Tibial nerve (tissue), 4 donors: ENCODE measurements around the gene CEP164. TPM values are rescaled to one million over a fixed set of nuclear protein-coding genes. Genes with fewer than 3 reads are reported as not detected.
A peak's percentile ranks its signal among the peaks of the same experiment; 100 is the strongest.

Source experiments
- DNase-seq, 2 donors: peaks; one replicate each; pipeline ENCODE4 v3.0.0-alpha.2; 2019; ENCODE audit warnings: low spot score in 2 of 2
- H3K27ac ChIP-seq, 4 donors: fragments of 200-600 bp; sonication (generic) in 3 of 4; one replicate each; pipeline ENCODE4 v1.5.1; 2017 to 2019; ENCODE audit warnings: mild to moderate bottlenecking in 1 of 4
- H3K27me3 ChIP-seq, 2 donors: fragments of 200-600 bp; sonication (generic) in 1 of 2; one replicate each; pipeline versions ENCODE4 v1.5.1 to v1.6.0; 2017 to 2019
- H3K36me3 ChIP-seq, 3 donors: fragments of 200-600 bp; sonication (generic); one replicate each; pipeline ENCODE4 v1.5.1; 2018 to 2019
- H3K4me1 ChIP-seq, 4 donors: fragments of 200-600 bp; sonication (generic) in 3 of 4; one replicate each; pipeline ENCODE4 v1.5.1; 2017 to 2019
- H3K4me3 ChIP-seq, 4 donors: fragments of 200-600 bp; sonication (generic) in 3 of 4; one replicate each; pipeline ENCODE4 v1.5.1; 2017 to 2019; ENCODE audit warnings: mild to moderate bottlenecking in 1 of 4, moderate library complexity in 1 of 4
- H3K9me3 ChIP-seq, 4 donors: fragments of 200-600 bp; sonication (generic) in 3 of 4; one replicate each; pipeline ENCODE4 v1.5.1; 2017 to 2019
- CTCF ChIP-seq, 5 experiments: fragments of 200-600 bp in 3 of 5; fragments of 450-650 bp in 2 of 5; sonication (generic) in 3 of 5; IDR thresholded peaks; one replicate each; pipeline ENCODE4 v1.5.1; 2016 to 2019; ENCODE audit warnings: antibody characterized with exemption in 5 of 5, mild to moderate bottlenecking in 3 of 5, moderate library complexity in 2 of 5
- EP300 ChIP-seq, 2 donors: sonication (generic); formaldehyde crosslinking; IDR thresholded peaks; one replicate each; pipeline ENCODE4 v1.6.1; 2017; ENCODE audit warnings: antibody characterized with exemption in 2 of 2, mild to moderate bottlenecking in 1 of 2
- POLR2A ChIP-seq, 2 donors: fragments of 450-650 bp; IDR thresholded peaks; one replicate each; pipeline ENCODE4 v1.6.1; 2017; ENCODE audit warnings: antibody characterized with exemption in 2 of 2, mild to moderate bottlenecking in 2 of 2, moderate library complexity in 2 of 2
- WGBS, 2 donors: methylation state at CpG; one replicate each; pipeline ENCODE4 v1.1.5; 2018; 5-methylcytosine and 5-hydroxymethylcytosine counted together
- total RNA-seq, 4 donors: library from RNA; depleted of rRNA; stranded (reverse); fragments of >200 nt; gene quantifications; one replicate each; pipeline ENCODE4 v1.1.0, GENCODE V29; 2016

CEP164 gene
- total RNA-seq, 4 donors from 2014 or later = 23.9 to 53.4 (median 39.4) TPM

DNA sequence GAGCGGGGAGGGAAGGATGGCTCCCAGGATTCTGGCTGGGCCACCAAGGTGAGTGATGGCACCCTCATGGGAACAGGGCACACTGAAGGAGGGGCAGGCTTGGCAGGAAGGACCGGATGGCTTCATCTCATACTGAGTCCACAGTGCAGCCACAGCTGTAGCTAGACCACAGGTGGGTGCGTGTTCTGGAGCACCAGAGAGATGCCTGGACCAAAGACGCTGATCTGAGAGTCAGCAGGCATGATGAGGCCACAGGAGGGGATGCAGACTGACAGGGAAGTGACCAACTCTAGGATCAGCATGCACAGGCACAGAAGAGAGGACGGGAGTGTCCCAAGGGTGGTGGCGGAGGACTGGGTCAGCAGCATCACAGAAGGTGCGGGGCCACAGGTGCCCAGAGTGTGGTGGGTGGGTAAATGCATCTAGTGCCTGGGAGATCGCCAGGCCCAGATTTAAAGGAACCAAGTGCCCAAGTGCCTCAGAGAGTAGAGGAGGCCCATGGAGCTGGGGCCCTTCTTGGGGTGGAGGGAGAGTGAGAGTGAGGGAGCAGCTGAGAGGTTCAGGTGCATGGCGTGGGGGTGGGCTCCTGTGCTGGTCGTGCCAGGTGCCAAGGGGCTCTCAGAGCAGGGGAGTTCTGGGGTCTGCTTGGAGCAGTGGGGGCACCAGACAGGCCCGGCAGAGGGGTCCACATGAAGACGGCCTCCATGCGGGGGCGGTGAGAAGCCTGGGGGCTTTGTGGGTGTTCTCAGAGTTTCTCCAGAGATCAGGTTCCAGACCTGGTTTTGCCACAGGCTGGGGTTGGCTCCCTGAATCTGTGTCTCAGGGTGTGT lies 113.7 kb downstream of the CEP164 start:
- H3K27ac ChIP-seq = no peak overlapping the region
- peaks cover 0 to 9% (median 0%) of the 10 kb centered on the region in 4 donors for H3K4me1 ChIP-seq
- H3K27me3 ChIP-seq = peaks cover 0 to 30% of the 10 kb centered on the region in 2 donors
- DNase-seq = no peak
- WGBS, 2 donors = 82 to 85% methylated on average over 11 to 12 of the region's 14 CpGs
- H3K4me3 ChIP-seq = no peak overlapping the region
- H3K36me3 ChIP-seq = peaks cover 0 to 5% (median 0%) of the 10 kb centered on the region in 3 donors
- TF ChIP-seq POLR2A (IDR thresholded peaks at IDR 0.05) (no peak), EP300 (IDR thresholded peaks at IDR 0.05) (no peak), CTCF (IDR thresholded peaks at IDR 0.05) (no peak)
- no peaks in the 10 kb centered on the region for H3K9me3 ChIP-seq

DNA sequence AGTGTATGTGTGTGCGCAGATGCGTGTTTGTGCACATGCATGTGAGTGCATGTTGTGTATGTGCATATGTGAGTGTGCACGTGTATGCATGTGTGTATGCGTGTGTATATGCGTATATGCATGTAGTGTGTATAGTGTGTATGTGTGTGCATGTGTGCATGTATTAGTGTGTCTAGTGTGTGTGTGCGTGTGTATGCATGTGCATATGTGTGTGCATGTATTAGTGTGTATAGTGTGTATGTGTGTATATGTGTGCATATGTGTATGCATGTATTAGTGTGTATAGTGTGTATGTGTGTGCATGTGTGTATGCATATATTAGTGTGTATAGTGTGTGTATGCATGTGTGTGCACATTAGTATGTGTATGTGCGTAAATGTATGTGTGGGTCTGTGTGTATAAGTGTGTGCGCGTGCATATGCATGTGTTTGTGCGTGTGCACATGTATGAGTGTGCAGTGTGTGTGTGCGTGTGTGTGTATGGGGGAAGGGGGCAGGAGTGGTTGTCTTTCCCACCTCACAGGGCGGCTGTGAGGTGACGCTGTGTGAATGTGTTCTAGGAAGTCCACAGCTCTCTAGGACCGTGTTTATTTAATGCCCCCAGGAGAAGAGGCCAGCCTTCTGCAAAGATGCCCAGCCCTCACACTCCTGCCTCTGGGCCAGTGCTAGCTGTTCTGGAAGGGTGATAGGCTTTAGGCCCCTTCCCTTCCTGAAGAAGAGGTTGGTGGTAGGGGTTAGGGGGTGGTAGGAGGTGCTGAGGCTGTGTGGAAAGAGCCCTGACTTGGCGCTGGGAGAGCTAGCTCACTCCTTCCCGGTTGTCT lies 114.6 kb downstream of the CEP164 start:
- no peak overlapping the region for H3K27ac ChIP-seq
- TF ChIP-seq POLR2A (IDR thresholded peaks at IDR 0.05) (no peak), CTCF (IDR thresholded peaks at IDR 0.05) (no peak), EP300 (IDR thresholded peaks at IDR 0.05) (no peak)
- no peaks in the 10 kb centered on the region for H3K36me3 ChIP-seq
- peaks cover 0 to 9% (median 0%) of the 10 kb centered on the region in 4 donors for H3K4me1 ChIP-seq
- DNase-seq = no peak
- peaks cover 0 to 30% of the 10 kb centered on the region in 2 donors for H3K27me3 ChIP-seq
- 87 to 93% methylated on average over 16 of the region's 16 CpGs for WGBS, 2 donors
- no peak overlapping the region for H3K4me3 ChIP-seq
- H3K9me3 ChIP-seq = no peaks in the 10 kb centered on the region

GRCh38 chr11:117442869-117443239 lies 115.2 kb downstream of the CEP164 start:
- DNase-seq = no peak
- H3K4me1 ChIP-seq = peaks cover 0 to 9% (median 0%) of the 10 kb centered on the region in 4 donors
- H3K36me3 ChIP-seq = no peaks in the 10 kb centered on the region
- H3K27me3 ChIP-seq = peaks cover 0 to 30% of the 10 kb centered on the region in 2 donors
- no peak for TF ChIP-seq EP300 (IDR thresholded peaks at IDR 0.05)
- TF ChIP-seq CTCF (IDR thresholded peaks at IDR 0.05) = no peak
- TF ChIP-seq POLR2A (IDR thresholded peaks at IDR 0.05) = no peak
- H3K4me3 ChIP-seq = no peak overlapping the region
- H3K9me3 ChIP-seq = no peaks in the 10 kb centered on the region
- WGBS, 2 donors = 73 to 74% methylated on average over 10 to 12 of the region's 12 CpGs
- no peak overlapping the region for H3K27ac ChIP-seq

- peaks cover 0 to 30% of the 10 kb centered on the region in 2 donors for H3K27me3 ChIP-seq
- H3K4me1 ChIP-seq = peaks cover 0 to 9% (median 0%) of the 10 kb centered on the region in 4 donors
- no peaks in the 10 kb centered on the region for H3K9me3 ChIP-seq
- H3K36me3 ChIP-seq = no peaks in the 10 kb centered on the region
- peak in 1 of 2 donors; percentile 32 for DNase-seq
- 27 to 69% methylated on average over 13 to 35 of the region's 38 CpGs for WGBS, 2 donors
- no peak for TF ChIP-seq EP300 (IDR thresholded peaks at IDR 0.05)
- peak; percentile 28 to 75 (median 57) for TF ChIP-seq CTCF (IDR thresholded peaks at IDR 0.05)
- peak overlapping the region in 1 of 4 donors; percentile 3 for H3K4me3 ChIP-seq
- H3K27ac ChIP-seq = no peak overlapping the region
Observed at GRCh38 chr11:117443266-117444186, 115.9 kb downstream of the CEP164 start.
